Measurements from ENCODE around the gene TPI1.
"Not testable (repeated sequence)": the region's sequence is repeated elsewhere in the genome, so short reads cannot be mapped to it uniquely, and the experiment has no call there.

TPI1 gene

GRCh38 chr12:6869049-6870021 is 2.0 kb downstream of the TPI1 start:
- DNase-seq (ENCODE audit: low read depth) = peak; percentile 73

- not testable (repeated sequence) for DNase-seq (ENCODE audit: low read depth)
Measured at GRCh38 chr12:6870304-6870703, 3.0 kb downstream of the TPI1 start.

GRCh38 chr12:6871052-6871957 is 4.0 kb downstream of the TPI1 start:
- DNase-seq (ENCODE audit: low read depth) = no peak

DNA sequence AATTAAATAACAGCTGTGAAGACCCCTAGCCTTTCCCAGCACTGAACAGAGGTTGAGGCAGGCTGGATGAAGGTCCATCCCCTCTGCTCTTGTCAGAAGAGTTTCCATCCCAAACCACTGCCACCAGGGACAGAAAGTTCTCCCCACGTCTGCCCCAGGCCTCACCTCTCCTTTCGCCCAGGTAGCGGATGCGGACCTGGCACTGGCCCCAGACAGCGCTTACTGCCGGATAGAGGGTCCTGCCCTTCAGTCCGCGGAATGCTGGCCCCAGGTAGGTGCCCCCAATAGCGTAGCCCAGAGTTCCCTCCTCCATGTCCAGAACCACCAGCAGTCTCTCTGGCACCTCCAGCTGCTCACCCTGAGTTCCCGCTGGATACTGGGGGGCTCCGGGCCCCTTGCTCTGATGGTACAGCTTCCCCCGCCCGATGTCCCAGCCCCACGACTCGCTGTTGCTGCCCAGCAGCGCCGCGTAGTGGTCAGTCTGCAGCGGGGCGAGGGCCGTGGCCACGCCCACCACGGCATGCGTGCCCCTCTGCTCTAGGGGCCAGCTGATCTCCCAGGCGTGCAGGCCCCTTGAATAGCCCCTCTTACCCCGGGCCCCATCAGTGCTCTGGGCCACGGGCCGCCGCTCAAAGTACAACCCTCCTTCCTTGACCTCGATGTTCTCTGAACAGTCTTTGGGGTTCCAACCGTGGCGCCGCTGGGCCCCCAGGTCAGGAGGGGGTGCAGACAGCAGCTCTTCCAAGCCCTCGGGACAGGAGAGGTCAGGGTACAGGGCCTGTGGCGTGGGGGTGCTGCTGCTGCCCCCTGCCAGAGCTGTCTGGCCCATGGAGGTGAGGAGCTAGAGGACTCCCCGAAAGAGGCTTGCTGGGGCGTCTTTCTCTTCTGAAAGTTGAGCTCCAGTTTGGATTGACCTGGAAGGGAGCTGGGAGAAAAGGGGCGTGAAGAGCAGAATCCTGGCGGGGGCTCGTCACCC is 5.0 kb downstream of the TPI1 start:
- DNase-seq (ENCODE audit: low read depth) = peak; percentile 73

DNA sequence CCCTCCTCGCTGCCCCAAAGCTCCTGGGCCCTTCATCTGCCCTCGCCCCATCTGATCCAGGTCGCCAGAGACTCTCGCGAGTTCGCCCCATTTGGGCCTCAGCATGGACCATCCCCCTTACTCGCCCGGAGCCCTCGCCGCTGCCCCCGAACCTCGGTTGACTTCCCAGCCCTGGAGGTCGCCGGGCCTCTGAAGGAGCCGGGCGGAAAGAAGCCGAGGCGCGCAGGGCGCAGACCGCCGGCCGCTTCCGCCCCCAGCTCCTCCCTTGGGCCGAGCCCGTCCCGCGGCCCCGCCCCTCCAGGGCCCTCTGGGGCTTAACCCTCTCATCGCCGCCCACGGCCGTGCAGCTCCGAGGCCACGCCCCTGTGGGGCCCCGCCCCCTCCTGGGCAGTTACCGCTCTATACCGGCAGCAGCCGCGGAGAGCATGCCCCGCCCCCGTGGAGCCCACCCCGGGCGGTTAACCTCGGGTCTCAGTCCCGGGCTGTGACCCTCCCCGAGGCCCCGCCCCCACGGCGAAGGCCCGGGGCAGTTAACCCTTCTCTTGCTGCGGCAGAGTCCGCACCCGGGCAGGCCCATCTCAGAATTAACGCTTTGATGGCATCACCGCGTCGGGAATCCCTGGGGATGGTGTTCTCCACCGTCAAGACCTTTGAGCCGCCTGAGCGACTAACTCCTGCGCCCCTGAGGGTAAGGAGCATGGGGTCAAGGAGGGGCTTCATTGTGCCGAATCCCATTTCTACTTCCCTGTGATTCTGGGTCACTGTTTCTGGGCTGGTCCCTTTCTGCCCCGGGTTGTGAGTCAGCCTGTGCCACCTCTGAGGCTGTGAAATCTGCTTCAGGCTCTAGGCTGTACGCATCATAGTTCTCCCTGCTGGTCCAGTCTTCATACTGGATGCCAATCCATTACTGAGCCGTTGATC is 6.0 kb downstream of the TPI1 start, which contains the start of gene SPSB2:
SPSB2 (minus strand) TSS at position 210 of the 921 bp plus-strand sequence. CDS start 402 bp downstream, outside the sequence.
- DNase-seq (ENCODE audit: low read depth) = peak; percentile 99

GRCh38 chr12:6874015-6874368 is 6.7 kb downstream of the TPI1 start:
- DNase-seq (ENCODE audit: low read depth) = not testable (repeated sequence)

- not testable (repeated sequence) for DNase-seq (ENCODE audit: low read depth)
Measured at GRCh38 chr12:6879824-6880223, 12.5 kb downstream of the TPI1 start.

GRCh38 chr12:6883252-6883651 is 15.9 kb downstream of the TPI1 start:
- DNase-seq (ENCODE audit: low read depth) = no peak

- DNase-seq (ENCODE audit: low read depth) = no peak
Measured at GRCh38 chr12:6883683-6884082, 16.4 kb downstream of the TPI1 start.

DNA sequence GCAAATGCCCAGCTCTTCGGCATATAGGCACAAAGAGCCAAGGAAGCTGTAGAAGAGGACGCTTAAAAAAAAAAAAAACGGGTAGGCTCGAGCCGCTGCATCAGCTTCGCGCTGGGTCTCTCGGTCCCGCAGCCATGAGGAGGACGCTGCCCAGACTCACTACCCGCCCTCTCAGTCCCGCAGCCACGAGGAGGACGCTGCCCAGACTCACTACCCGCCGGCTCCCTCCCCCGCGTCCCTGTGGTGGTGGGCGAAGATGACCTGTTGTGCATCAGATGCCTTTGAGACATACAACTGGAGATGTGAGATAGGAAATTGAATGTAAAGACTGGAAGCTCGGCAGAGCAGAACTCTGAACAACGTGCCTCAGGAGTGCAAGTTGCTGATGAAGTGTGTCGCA is 17.2 kb downstream of the TPI1 start:
- DNase-seq (ENCODE audit: low read depth) = no peak

GRCh38 chr12:6886206-6886999 is 19.1 kb downstream of the TPI1 start:
- not testable (repeated sequence) for DNase-seq (ENCODE audit: low read depth)

DNA sequence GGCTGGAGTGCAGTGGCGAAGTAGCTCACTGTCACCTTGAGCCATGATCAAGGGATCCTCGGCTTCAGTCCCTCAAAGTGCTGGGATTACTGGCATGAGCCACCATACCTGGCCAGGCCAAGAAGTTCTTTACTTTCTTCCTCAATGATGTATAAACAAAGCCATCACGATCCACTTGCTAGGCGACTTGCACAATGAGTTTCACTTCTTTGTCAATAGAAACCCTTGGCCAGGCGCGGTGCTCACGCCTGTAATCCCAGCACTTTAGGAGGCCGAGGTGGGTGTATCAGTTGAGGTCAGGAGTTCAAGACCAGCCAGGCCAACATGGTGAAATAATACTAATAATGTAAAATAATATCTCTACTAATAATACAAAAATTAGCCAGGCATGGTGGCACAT is 20.1 kb downstream of the TPI1 start:
- no peak for DNase-seq (ENCODE audit: low read depth)

DNA sequence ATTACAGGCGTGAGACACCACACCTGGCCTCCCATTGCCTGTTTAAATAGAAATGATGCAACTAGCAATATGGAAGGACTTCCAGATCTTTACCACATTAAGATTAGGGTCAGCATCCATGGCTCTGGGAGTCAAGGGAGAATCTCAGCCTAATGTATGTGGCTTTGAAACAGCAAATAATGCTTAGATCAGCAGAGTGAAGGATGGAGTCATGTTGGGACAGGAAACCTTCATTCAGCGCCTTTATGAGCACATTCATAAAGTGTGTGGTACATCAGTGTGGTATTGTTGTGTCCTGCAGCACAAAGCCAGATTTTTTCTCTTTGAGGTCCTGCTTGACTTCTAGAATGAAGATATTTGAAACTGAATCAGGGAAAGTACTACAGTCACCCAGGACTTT is 21.0 kb downstream of the TPI1 start:
- no peak for DNase-seq (ENCODE audit: low read depth)

- DNase-seq (ENCODE audit: low read depth) = not testable (repeated sequence)
Measured at GRCh38 chr12:6888794-6889193, 21.5 kb downstream of the TPI1 start.

- DNase-seq (ENCODE audit: low read depth) = not testable (repeated sequence)
Measured at GRCh38 chr12:6889775-6890573, 22.6 kb downstream of the TPI1 start.

DNA sequence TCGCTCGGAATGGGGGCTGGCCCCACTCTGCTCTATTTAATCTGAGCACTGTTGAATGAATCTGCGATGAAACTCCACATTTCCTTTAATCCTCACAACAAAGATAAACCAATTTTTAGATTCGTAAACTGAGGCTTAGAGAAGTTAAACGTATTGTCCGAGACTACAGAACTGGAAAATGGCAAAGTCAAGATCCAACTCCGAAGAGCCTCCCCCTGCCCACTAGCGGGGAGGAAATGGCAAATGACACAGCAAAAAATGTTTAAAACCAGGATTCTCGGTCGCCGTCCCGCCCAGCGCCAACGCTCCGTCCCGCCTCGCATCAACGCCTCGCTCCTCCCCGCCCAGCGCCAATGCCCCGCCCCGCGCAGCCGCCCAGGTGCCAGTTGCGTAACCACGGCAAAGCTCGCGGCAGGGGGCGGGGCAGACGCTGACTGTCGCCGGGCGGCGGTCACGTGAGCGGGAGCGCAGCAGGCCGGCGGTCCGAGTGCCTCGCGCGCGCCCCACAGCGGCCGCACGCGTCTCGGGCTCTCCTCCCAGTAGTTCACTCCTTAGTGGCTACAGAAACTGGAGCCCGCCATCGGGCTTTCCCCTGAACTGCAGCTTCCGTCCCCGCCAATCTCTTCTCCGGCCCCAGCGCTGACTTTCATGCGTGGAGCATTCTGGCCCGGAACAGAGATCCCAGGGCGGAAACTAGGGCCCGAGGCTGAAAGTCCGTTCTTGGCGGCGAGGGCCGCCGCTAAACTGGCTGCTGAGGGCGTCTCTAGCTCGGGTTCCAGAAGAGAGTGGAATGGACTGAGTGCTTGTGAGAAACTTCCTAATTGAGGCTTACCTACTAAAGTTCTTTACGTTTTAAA is 23.7 kb downstream of the TPI1 start:
- DNase-seq (ENCODE audit: low read depth) = peak; percentile 98

DNA sequence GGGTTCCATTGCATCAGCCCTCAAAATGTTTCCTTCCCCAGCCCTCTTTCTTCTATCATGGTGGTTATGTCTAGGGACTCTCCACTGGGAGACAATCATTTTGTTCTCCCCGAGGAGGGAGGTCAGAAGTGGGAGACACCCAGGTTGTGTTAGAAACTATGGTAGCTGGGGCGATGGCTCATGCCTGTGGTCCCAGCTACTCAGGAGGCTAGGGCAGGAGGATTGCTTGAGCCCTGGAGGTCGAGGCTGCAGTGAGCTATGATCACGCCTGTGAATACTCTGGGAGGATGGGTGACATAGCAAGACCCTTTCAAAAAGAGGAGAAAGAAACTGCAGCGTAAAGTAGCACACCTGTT is 24.3 kb downstream of the TPI1 start:
- DNase-seq (ENCODE audit: low read depth) = no peak

DNA sequence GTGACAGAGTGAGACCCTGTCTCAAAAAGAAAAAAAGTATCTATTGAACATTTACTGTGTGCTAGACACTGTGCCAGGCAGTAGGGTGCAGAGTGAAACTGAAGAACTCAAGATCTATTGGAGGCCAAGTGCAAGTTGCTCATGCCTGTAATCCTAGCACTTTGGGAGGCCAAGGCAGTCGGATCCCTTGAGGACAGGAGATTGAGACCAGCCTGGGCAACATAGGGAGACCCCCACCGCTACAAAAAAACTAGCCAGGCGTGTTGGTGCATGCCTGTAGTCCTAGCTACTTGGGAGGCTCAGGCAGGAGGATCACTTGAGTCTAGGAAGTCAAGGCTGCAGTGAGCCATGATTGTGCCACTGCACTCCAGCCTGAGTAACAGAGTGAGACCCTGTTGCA is 25.4 kb downstream of the TPI1 start:
- not testable (repeated sequence) for DNase-seq (ENCODE audit: low read depth)

Measured in activated T-helper 1 cell treated with Interleukin-2 at 50 U/mL for 16 hours (primary cell).